Measurements from ENCODE around the gene TATDN2. TPM values are rescaled to one million over a fixed set of nuclear protein-coding genes. Genes with fewer than 3 reads are reported as not detected.

The TATDN2 gene
- total RNA-seq, 2 experiments from 2014 or later, result 22.0 to 57.5 TPM

DNA sequence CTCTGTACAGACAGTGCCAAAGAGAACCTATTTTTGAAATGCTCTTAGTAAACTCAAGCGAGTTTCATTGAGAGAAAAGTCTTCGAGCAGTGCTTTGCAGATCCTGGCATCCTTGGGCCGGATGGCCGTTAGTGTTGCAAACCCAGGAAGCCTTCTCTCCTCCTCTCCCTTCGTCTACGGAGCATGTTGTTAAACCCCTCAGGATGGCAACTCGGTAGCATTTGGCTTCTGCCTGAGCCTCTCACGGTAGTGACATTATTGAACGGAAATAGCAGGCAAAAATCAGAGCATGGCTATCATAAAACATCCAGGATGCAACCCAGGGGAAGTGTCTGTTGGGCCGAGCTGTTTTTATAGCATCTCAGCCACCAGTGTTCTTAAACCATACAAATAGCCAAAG, 79.3 kb downstream of the TATDN2 start:
- intact Hi-C loops (cut with micrococcal nuclease; ENCODE audit: unreplicated experiment), result no loop called here
- Histone ChIP-seq H4K20me1 (ENCODE audit: insufficient read depth, low read length) (no peaks in the 10 kb centered on the region), H3K79me2 (ENCODE audit: insufficient read depth, low read depth, low read length) (no peaks in the 10 kb centered on the region), H2AFZ (ENCODE audit: low read length) (no peak overlapping the region), H3K27ac (ENCODE audit: low read depth, low read length, poor library complexity, severe bottlenecking) (no peak overlapping the region), H3K9me2 (ENCODE audit: insufficient read depth, low read length) (no peaks in the 10 kb centered on the region), H3K4me1 (ENCODE audit: insufficient read depth, low read length, poor library complexity, severe bottlenecking) (no peaks in the 10 kb centered on the region), H3K4me3 (ENCODE audit: low read depth, low read length, poor library complexity, severe bottlenecking) (no peak overlapping the region), H3K36me3 (ENCODE audit: insufficient read depth, low read length) (no peaks in the 10 kb centered on the region), H3K4me2 (ENCODE audit: low read length) (no peak overlapping the region), H3K9me3 (ENCODE audit: low read length) (no peaks in the 10 kb centered on the region)
- no peak for TF ChIP-seq CTCF (conservative IDR thresholded peaks at IDR 0.05; ENCODE audit: low read length)
- no peak for TF ChIP-seq EZH2phosphoT487 (IDR thresholded peaks at IDR 0.05; ENCODE audit: borderline replicate concordance, low read depth, low read length)
- CTCF ChIA-PET (ENCODE audit: unreplicated experiment), result no interaction called here
- BruUV-seq (replicated peaks), result no TSS peak
- POLR2A ChIA-PET, result interaction anchor here (0.7 kb wide), 1 partner anchor 65 kb away, joined by 3 read pairs; no protein-coding TSS in a partner anchor
- no peak for DNase-seq (ENCODE audit: low spot score)

- no peak for DNase-seq (ENCODE audit: low spot score)
- Histone ChIP-seq H3K4me3 (ENCODE audit: low read depth, low read length, poor library complexity, severe bottlenecking) (no peak overlapping the region), H3K27ac (ENCODE audit: low read depth, low read length, poor library complexity, severe bottlenecking) (no peak overlapping the region), H3K9me3 (ENCODE audit: low read length) (no peaks in the 10 kb centered on the region), H3K9me2 (ENCODE audit: insufficient read depth, low read length) (no peaks in the 10 kb centered on the region), H2AFZ (ENCODE audit: low read length) (no peak overlapping the region), H3K4me1 (ENCODE audit: insufficient read depth, low read length, poor library complexity, severe bottlenecking) (peaks cover 7% of the 10 kb centered on the region), H4K20me1 (ENCODE audit: insufficient read depth, low read length) (no peaks in the 10 kb centered on the region), H3K79me2 (ENCODE audit: insufficient read depth, low read depth, low read length) (no peaks in the 10 kb centered on the region), H3K36me3 (ENCODE audit: insufficient read depth, low read length) (no peaks in the 10 kb centered on the region), H3K4me2 (ENCODE audit: low read length) (no peak overlapping the region)
- CTCF ChIA-PET (ENCODE audit: unreplicated experiment), result no interaction called here
- POLR2A ChIA-PET, result no interaction called here
- no peak for TF ChIP-seq CTCF (conservative IDR thresholded peaks at IDR 0.05; ENCODE audit: low read length)
- TF ChIP-seq EZH2phosphoT487 (IDR thresholded peaks at IDR 0.05; ENCODE audit: borderline replicate concordance, low read depth, low read length), result no peak
- BruUV-seq (replicated peaks), result no TSS peak
- intact Hi-C loops (cut with micrococcal nuclease; ENCODE audit: unreplicated experiment), result no loop called here
These were observed 80.3 kb downstream of the TATDN2 start for GRCh38 chr3:10328460-10329071.

DNA sequence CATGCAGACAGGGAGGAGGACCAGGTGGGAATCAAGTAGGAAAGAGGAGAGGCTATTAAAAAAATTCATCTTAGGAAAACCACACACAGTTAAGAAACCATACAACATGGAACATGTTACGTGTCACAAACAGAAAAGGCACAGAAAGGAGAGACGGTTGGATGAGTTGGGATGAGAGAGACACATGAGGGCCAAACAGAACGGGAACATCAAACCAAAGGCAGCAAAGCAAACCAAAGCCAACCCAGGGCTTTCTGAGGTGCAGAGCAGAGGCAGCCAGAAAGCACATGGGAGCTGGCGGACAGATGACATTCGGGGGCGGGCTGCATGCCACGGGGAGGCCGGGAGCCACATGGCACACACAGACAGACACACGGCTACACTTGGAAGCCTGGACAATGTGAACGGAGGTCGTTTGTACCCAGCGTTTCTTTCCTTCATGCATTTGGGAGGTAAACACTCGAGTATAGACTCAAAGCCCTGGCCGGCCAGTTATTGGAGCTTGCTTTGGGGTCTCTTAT, 81.3 kb downstream of the TATDN2 start:
- Histone ChIP-seq H3K4me1 (ENCODE audit: insufficient read depth, low read length, poor library complexity, severe bottlenecking) (peaks cover 10% of the 10 kb centered on the region), H3K79me2 (ENCODE audit: insufficient read depth, low read depth, low read length) (no peaks in the 10 kb centered on the region), H3K9me3 (ENCODE audit: low read length) (no peaks in the 10 kb centered on the region), H3K4me2 (ENCODE audit: low read length) (no peak overlapping the region), H3K4me3 (ENCODE audit: low read depth, low read length, poor library complexity, severe bottlenecking) (no peak overlapping the region), H4K20me1 (ENCODE audit: insufficient read depth, low read length) (no peaks in the 10 kb centered on the region), H3K27ac (ENCODE audit: low read depth, low read length, poor library complexity, severe bottlenecking) (no peak overlapping the region), H3K36me3 (ENCODE audit: insufficient read depth, low read length) (no peaks in the 10 kb centered on the region), H3K9me2 (ENCODE audit: insufficient read depth, low read length) (no peaks in the 10 kb centered on the region), H2AFZ (ENCODE audit: low read length) (no peak overlapping the region)
- ChIA-PET CTCF (ENCODE audit: unreplicated experiment) (no interaction called here), POLR2A (interaction anchor here (0.6 to 1.2 kb wide), 2 partner anchors 8 to 1584 kb away, joined by 3 read pairs; partner anchors contain the start of gene SEC13)
- no peak for DNase-seq (ENCODE audit: low spot score)
- no TSS peak for BruUV-seq (replicated peaks)
- intact Hi-C loops (cut with micrococcal nuclease; ENCODE audit: unreplicated experiment), result no loop called here
- TF ChIP-seq CTCF (conservative IDR thresholded peaks at IDR 0.05; ENCODE audit: low read length) (no peak), EZH2phosphoT487 (IDR thresholded peaks at IDR 0.05; ENCODE audit: borderline replicate concordance, low read depth, low read length) (no peak)
